K562 treated with DMSO at 1 percent for 48 hours (cell line): ENCODE results near the gene SCNM1. TPM values are rescaled to one million over a fixed set of nuclear protein-coding genes. Genes with fewer than 3 reads are reported as not detected.

Experiments
- total RNA-seq: library from RNA; unstranded; fragments of 300-600 nt; gene quantifications from 2 replicates; pipeline ENCODE4 v1.2.3, GENCODE V29; 2022; ENCODE audit warnings: low replicate concordance; ENCODE audit errors: extremely low read depth

The SCNM1 gene, protein sequence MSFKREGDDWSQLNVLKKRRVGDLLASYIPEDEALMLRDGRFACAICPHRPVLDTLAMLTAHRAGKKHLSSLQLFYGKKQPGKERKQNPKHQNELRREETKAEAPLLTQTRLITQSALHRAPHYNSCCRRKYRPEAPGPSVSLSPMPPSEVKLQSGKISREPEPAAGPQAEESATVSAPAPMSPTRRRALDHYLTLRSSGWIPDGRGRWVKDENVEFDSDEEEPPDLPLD
- total RNA-seq: not detected in 2 replicates

DNA sequence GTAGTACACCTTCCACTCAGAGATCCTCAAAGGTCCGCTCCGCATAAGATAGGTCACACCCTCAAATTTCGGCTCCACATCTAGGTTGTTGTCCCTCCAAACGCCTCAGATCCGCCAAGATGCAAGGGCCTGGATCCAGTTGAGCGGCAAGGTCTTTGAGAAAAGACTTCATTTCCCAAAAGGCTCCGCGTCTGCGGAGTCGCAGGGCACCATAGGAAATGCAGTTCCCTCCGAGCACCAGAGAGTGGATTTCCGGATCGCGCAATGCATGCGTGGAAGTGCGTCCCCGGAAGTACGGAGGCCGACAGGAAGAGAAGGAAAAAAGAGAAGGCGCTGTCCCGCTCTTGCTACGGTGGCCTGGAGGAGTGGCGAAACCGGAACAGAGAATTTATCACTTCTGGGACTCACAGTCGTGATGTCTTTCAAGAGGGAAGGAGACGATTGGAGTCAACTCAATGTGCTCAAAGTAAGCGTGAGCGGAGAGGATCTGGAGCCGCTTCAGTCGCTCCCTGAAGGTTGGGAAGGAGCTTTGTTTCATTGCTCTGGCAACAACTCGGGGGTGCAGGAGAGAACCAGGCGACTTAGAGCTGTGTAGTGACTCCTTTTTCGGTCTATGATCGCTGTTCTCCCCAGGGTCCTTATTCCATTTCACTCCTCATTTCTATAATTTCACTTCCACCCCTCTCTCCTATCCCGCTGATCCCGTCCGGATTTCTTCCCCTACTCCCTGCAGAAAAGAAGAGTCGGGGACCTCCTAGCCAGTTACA lies at the start of gene SCNM1, which contains the start of gene LYSMD1:
TSS of gene SCNM1 (plus strand) at position 407 of the 767 bp plus-strand sequence. CDS start at position 416, 9 bp downstream.
TSS of gene LYSMD1 (minus strand) at position 165 of the 767 bp plus-strand sequence. CDS start 644 bp downstream, outside the sequence.

DNA sequence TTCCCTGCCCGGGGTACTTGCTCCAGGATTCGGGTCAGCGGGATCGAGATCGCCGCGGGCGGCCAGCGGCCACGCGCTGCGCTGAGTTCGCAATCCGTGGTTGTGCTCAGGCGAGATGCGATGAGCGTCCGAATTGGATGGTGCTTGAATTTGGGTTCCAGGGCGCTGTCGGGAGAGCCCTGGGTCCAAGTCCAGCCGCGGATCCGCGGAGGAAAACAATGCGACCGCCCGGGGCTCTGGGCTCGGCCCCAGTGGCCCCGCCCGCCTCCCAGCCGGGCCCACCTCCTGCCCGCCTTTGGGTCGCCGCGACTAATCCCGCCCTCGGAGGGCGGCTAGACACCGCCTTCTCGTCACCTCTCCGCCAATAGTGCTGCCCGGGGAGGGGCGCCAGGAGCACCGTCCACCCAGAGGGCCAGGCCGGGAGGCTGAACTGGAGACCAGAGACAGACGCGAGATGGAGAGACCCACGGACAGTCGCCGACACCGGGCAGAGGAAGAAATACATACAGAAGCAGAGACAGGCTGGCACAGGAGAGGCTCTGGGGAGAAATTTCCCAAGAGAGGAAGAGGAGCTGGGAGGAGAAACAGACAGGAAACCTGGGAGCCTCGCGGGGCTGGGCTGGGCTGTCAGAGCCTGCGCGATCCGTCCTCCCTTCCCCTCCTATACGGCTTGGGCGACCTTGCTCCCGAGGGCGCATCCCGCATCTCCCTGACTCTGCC lies 19.4 kb upstream of the SCNM1 start, which contains the start of gene SEMA6C:
TSS of gene SEMA6C (minus strand) at position 220 of the 720 bp plus-strand sequence. CDS start 4,010 bp downstream, outside the sequence.

DNA sequence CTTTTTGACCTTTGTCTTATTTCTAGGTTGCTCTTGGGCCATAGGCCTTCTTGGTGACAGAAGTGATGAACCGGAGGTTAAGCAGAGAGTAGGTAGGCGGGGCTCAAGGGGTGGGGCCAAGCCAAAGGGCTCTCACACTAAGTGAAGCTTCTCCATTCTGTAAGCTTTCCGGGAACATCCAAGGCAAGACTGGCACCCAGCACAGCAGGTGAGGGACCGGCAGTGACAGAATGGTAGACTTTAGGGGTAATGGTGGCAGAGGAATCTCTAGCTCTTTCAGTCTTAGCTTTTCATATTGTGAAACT lies 9.5 kb upstream of the SCNM1 start, which contains the start of gene TNFAIP8L2:
TSS of gene TNFAIP8L2 (plus strand) at position 135 of the 305 bp plus-strand sequence. CDS start 2,049 bp downstream, outside the sequence.

DNA sequence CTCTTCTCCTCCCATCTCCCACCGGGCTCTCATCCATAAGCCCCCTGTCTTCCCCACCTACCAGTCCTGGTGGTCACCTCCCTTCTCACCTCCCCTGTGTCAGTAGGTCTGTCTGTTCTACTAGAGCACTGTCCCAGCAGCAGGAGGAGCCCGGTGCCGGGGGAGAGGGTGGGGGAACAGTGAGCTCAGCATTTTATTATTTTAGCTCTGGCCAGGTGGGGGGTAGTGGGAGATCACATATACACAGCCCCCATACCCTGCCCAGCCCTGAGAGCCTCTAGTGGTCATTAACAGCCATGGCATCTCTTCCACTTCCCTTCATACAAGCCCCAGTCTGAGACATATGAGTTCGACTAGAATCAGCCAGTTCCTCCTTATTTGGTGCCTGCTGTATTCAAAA lies 9.9 kb downstream of the SCNM1 start, which contains the start of gene TMOD4:
TSS of gene TMOD4 (minus strand) at position 119 of the 400 bp plus-strand sequence. CDS start 1,106 bp downstream, outside the sequence.

DNA sequence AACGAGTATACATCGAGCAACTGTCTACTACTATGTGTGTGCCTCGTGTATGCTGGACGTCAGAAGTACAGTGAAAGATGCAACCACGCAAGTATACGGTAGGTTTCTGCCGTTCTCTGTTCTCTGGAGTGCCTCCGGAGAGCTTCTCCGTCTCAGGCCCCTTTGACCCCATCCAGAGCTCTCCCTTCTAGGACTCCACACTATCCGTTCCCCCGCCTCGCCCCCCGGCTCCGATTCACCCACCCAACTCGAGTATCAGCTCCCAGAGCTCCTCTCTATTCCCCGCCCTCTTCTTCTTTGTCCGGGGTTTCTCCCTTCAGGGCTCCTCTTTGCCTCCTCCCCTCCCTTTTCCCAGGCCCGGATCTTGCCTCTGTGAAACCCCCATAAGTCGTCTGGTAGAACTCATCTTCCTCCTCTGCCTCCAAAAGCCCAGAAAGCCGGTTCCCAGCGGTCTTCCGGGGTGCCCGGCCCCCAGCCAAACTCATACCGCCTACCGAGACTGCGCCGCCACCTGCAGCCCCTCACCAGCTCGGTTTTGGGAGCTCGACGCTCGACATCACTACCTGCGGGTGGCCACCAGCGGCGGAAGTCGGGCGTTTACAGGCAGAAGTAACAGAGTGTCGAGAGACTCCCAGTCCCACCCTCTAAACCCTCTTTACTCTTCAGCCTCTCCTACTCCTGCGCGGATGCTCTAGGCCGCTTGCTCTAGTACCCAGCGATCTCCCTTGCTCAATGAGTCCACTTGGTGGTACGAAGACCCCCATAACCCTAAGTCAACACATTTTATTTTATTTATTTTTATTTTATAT lies 23.9 kb downstream of the SCNM1 start, which contains the start of gene VPS72:
TSS of gene VPS72 (minus strand) at position 561 of the 809 bp plus-strand sequence. CDS start at position 485, 76 bp downstream.

DNA sequence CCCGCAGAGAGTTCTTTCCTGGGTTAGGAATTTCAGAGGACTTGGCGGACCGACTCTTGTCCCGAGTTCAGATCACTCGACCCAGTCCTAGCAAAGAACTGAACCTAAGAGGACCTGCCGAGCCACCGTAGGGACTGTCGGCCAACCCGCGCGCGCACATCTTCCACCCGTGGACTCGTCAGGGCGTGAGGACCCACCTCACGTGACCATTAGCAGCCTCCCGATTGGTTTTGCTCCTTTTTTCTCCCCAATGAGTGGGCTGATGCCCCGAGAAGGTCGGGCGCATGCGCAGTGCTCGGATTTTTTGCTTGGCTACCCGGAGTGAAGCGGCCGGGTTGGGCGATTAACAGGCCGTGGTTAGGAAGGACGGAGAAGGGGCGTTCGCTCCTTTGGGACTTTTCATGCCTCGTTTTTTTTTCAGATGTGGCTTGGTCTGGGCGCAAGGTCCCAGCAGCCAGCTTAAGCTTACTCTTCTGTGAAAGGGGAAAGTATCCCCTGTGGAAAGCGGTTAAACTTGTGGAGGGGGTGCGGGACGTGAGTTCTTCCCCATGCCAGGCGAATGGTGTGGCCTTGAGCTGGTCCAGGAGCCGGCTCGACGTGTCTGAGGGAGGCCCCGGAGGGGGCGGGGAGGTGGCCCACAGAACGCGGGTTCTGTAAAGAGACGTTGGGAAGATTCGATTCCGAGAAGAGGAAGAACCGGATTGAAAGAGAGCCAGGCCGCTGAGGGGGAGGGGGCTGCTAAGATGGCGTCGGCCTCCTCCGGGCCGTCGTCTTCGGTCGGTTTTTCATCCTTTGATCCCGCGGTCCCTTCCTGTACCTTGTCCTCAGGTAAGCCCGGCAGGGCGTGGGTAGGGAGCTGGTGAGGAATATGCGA lies 32.5 kb downstream of the SCNM1 start, which contains the start of gene PIP5K1A:
TSS of gene PIP5K1A (plus strand) at position 299 of the 874 bp plus-strand sequence. CDS start at position 744, 445 bp downstream.

Other genes starting within 250 kb of the SCNM1 start
- not detected in 2 replicates for gene SETDB1, start 239.8 kb upstream of the SCNM1 start, total RNA-seq
- 153 TPM in 1 of 2 replicates, not detected in the other for gene CERS2, start 191.3 kb upstream of the SCNM1 start, total RNA-seq
- gene ANXA9, start 183.9 kb upstream of the SCNM1 start, total RNA-seq: not detected in 2 replicates
- gene MINDY1, start 159.2 kb upstream of the SCNM1 start, total RNA-seq: not detected in 2 replicates
- gene PRUNE1, start 157.7 kb upstream of the SCNM1 start, total RNA-seq: not detected in 2 replicates
- not detected in 2 replicates for gene BNIPL, start 129.6 kb upstream of the SCNM1 start, total RNA-seq
- not detected in 2 replicates for gene C1orf56, start 118.4 kb upstream of the SCNM1 start, total RNA-seq
- not detected in 2 replicates for gene CDC42SE1, start 106.5 kb upstream of the SCNM1 start, total RNA-seq
- not detected in 2 replicates for gene MLLT11, start 105.7 kb upstream of the SCNM1 start, total RNA-seq
- gene GABPB2, start 95.4 kb upstream of the SCNM1 start, total RNA-seq: not detected in 2 replicates
- not detected in 2 replicates for gene SEMA6C, start 19.5 kb upstream of the SCNM1 start, total RNA-seq
- gene TNFAIP8L2, start 9.5 kb upstream of the SCNM1 start, total RNA-seq: not detected in 2 replicates
- not detected in 2 replicates for gene LYSMD1, start 242 bp upstream of the SCNM1 start, total RNA-seq
- gene TMOD4, start 9.8 kb downstream of the SCNM1 start, total RNA-seq: not detected in 2 replicates
- gene VPS72, start 24.1 kb downstream of the SCNM1 start, total RNA-seq: not detected in 2 replicates
- not detected in 2 replicates for gene PIP5K1A, start 32.4 kb downstream of the SCNM1 start, total RNA-seq
- not detected in 2 replicates for gene PSMD4, start 88.6 kb downstream of the SCNM1 start, total RNA-seq
- gene ZNF687, start 116.2 kb downstream of the SCNM1 start, total RNA-seq: not detected in 2 replicates
- gene PI4KB, start 161.3 kb downstream of the SCNM1 start, total RNA-seq: not detected in 2 replicates
- not detected in 2 replicates for gene RFX5, start 181.1 kb downstream of the SCNM1 start, total RNA-seq
- gene SELENBP1, start 206.6 kb downstream of the SCNM1 start, total RNA-seq: not detected in 2 replicates
- 1,082 TPM in 1 of 2 replicates, not detected in the other for gene PSMB4, start 233.4 kb downstream of the SCNM1 start, total RNA-seq